ENCODE measurements around the gene ARHGAP31.
"Not testable (repeated sequence)": the region's sequence is repeated elsewhere in the genome, so short reads cannot be mapped to it uniquely, and the experiment has no call there.

The ARHGAP31 gene

GRCh38 chr3:119293871-119294695 lies at the start of gene ARHGAP31:
ARHGAP31 (plus strand) TSS chr3:119294383; CDS start chr3:119294905, 522 bp downstream.
- FAIRE-seq, result no peak

DNA sequence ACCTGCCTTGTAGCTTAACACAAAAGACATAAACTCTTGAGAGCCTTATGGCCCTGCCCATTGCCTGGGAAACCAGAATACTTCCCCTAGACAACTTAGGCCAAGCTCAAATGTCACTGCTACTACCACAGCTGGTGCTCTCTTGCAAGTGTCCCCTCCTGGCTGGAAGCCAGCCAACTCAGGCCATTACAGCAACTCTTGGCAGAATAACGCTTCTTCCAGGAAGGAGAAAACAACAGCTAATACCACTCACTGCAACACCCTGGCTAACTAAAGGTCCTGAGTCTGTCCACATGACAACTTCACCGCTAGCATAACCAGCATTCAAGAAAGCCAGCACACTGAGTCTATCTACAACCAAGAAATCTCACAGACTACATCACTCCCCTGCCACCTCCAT lies 48.4 kb upstream of the ARHGAP31 start:
- no peak for FAIRE-seq

- peak; percentile 25 for FAIRE-seq
Measured at GRCh38 chr3:119255214-119255613, 39.0 kb upstream of the ARHGAP31 start.

GRCh38 chr3:119257111-119257510 lies 37.1 kb upstream of the ARHGAP31 start:
- FAIRE-seq, result no peak

- FAIRE-seq, result no peak
Measured at GRCh38 chr3:119257654-119258410, 36.4 kb upstream of the ARHGAP31 start.

DNA sequence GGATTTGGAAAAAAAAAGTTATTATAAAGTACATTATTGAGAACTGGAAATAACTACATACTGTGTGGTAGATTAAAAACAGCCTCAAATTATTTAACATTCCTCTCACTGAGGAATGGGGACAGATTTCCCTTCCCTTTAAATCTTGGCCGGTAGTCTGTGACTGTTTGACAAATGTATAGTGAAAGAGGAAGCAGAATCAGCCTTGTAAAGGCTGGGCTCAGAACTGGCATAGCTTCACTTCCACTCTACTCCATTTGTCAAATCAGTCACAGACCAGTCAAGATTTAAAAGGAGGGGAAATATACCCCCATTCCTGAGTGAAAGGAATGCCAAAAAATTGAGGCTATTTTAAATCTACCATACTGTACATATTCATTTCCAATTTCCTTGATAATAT lies 35.3 kb upstream of the ARHGAP31 start:
- no peak for FAIRE-seq

- no peak for FAIRE-seq
Measured at GRCh38 chr3:119259821-119260220, 34.4 kb upstream of the ARHGAP31 start.

DNA sequence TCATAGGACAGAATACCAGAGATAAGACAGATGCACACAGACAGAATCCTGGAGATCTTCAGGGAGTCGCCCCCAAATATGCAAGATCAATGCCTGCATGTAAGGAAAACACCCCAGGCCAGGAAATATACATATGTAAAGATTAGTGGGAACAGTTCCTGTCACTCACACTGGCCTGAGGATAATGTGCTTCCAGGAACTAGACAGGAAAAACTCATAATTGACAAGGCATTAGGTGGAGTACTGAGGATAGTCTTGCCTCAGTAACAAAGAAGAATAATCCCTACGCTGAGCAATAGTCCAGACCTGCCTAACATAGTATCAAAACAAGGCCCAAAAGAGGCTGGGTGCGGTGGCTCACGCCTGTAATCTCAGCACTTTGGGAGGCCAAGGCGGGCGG lies 33.1 kb upstream of the ARHGAP31 start:
- no peak for FAIRE-seq

- not testable (repeated sequence) for FAIRE-seq
Measured at GRCh38 chr3:119270212-119270611, 24.0 kb upstream of the ARHGAP31 start.

GRCh38 chr3:119276680-119277079 lies 17.5 kb upstream of the ARHGAP31 start:
- no peak for FAIRE-seq

DNA sequence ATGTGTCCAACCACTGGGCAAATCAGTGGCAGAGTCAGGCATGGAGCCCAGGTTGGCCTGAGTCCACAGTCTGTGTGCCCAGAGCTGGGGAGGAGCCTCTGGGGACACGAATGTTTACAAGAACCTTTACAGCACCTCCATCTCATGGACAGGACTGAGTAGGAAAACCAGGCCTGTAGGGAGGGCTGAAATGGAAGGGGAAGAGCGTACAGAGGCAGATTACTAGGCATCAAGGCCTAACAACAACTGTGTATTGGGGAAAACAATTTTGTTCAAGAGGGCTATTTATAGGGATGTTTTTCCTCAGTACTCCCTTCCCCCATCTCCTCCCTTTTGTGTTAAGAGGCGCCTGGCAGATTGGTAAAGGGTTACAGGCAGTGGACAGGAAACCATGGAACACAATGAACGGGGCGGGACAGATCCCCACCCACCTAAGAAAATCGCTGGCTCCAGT lies 15.1 kb upstream of the ARHGAP31 start:
- no peak for FAIRE-seq

DNA sequence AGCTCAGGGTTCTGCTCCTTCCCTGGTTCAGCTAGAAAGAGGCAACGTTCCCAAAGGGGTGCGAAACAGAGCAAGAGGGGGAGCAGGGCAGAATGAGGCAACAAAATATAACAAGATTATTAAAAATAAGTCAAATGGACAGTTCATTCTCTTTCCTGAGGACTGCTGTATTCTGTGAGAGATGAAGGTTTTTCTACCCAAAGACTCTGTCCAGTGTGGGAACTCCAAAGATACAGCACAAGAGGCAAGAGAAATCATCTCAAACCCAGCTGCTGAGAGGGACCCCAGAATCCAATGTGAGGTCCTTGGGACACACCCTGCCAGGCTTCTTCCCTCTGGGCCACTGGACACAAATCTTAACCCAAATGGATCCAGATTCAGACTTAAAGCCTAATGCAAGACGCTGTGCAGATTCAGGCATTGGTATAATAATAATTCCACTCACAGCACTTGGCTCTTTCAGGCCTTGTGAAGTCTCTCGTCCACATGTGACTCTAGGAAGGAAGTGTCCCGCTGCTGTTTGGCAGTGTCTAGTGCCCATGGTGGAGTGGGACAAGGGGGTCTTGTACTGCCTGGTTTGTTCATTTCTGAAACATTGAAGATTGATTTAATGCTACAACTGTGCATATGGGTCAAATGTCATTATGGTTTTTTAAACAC lies 14.5 kb upstream of the ARHGAP31 start:
- no peak for FAIRE-seq

DNA sequence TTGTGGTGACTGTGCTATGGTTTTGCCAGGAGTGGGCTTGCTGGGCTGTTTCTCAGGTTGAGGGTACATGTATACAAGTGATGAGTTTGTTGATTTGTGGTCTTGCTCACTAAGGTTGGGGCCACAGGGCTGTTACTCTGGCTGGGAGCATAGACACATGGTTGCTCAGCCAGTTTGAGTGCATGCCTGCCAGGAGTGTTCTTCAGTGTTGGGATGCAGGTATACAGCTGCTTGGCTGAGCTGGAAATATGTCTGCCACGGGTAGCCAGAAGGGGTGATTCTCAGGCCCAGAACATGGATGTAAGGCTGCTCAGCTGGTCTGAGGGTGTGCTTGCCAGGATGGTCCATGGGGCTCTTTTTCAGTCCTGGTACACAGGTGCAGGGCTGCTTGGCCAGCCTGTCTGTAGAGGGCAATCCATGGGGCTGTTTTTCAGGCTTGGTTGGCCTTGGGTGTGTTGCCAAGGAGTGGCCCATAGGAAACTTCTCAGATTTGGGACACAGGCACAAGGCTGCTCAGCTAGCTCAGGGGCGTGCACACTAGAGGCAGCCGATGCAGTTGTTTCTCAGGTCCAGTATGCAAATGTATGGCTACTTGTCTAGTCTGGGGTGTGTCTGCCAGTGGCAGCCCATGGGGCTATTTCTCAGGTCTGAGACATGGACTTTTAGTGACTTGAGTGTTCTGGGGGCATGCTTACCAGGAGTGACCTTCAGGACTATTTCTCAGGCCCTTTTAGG lies 5.3 kb upstream of the ARHGAP31 start:
- no peak for FAIRE-seq

DNA sequence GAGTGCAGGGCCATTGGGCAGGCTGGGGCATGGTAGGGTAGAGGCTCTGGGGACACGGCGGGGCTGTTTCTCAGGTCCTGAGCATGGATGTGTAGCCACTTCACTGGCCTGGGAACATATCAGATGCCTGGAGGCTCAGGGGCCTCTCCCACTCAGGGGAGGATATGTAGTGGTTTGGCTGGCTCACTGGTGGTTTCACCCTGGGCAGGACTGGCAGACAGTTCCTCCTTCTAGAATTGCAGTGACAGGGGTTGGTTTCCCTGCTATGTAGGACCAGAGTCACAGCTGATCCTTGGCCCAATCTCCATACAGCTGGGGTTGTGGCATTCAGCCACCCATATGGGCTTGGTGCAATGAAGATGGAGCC lies 4.8 kb upstream of the ARHGAP31 start:
- no peak for FAIRE-seq

- FAIRE-seq, result no peak
Measured at GRCh38 chr3:119290613-119291012, 3.6 kb upstream of the ARHGAP31 start.

GRCh38 chr3:119291062-119291700 lies 3.0 kb upstream of the ARHGAP31 start:
- no peak for FAIRE-seq

GRCh38 chr3:119292666-119293065 lies 1.5 kb upstream of the ARHGAP31 start:
- FAIRE-seq, result no peak

GRCh38 chr3:119293105-119293870 lies 895 bp upstream of the ARHGAP31 start:
- FAIRE-seq, result no peak

- no peak for FAIRE-seq
Measured at GRCh38 chr3:119294696-119295671, 801 bp downstream of the ARHGAP31 start.
